ENCODE results near the gene HIF3A. TPM values are rescaled to one million over a fixed set of nuclear protein-coding genes. Genes with fewer than 3 reads are reported as not detected.

HIF3A gene
- total RNA-seq, 1 donor from 2014 or later, result 12.6 TPM

GRCh38 chr19:46288896-46289588 is 7.8 kb upstream of the HIF3A start:
- peaks cover 6% of the 10 kb centered on the region for H3K36me3 Mint-ChIP-seq (ENCODE audit: low read depth, unreplicated experiment)
- H2AFZ ChIP-seq (ENCODE audit: low read depth, low read length), result no peak overlapping the region
- no peaks in the 10 kb centered on the region for H3K27me3 Mint-ChIP-seq (ENCODE audit: low read depth, unreplicated experiment)
- peak overlapping the region; percentile 30 for H3K9ac ChIP-seq (ENCODE audit: low read length)
- H3K4me1 ChIP-seq (ENCODE audit: insufficient read depth, low read length), result peaks cover 10% of the 10 kb centered on the region
- peak overlapping the region; percentile 57 for H3K4me3 Mint-ChIP-seq (ENCODE audit: unreplicated experiment)
- H3K9me3 Mint-ChIP-seq (ENCODE audit: unreplicated experiment), result peaks cover 9% of the 10 kb centered on the region
- H3K79me2 ChIP-seq (ENCODE audit: insufficient read depth, low read length), result no peaks in the 10 kb centered on the region
- DNase-seq (ENCODE audit: low read depth) (peak; percentile 86), FAIRE-seq (peak; percentile 96)
- H3K4me3 ChIP-seq (ENCODE audit: insufficient read depth, low read depth, low read length), result no peak overlapping the region
- TF ChIP-seq EZH2 (IDR thresholded peaks at IDR 0.05; ENCODE audit: insufficient read depth, low read length), result no peak
- TF ChIP-seq, protein P1, sequence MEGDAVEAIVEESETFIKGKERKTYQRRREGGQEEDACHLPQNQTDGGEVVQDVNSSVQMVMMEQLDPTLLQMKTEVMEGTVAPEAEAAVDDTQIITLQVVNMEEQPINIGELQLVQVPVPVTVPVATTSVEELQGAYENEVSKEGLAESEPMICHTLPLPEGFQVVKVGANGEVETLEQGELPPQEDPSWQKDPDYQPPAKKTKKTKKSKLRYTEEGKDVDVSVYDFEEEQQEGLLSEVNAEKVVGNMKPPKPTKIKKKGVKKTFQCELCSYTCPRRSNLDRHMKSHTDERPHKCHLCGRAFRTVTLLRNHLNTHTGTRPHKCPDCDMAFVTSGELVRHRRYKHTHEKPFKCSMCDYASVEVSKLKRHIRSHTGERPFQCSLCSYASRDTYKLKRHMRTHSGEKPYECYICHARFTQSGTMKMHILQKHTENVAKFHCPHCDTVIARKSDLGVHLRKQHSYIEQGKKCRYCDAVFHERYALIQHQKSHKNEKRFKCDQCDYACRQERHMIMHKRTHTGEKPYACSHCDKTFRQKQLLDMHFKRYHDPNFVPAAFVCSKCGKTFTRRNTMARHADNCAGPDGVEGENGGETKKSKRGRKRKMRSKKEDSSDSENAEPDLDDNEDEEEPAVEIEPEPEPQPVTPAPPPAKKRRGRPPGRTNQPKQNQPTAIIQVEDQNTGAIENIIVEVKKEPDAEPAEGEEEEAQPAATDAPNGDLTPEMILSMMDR (IDR thresholded peaks at IDR 0.05; ENCODE audit: insufficient read depth, low read depth, low read length), result no peak
- H4K20me1 ChIP-seq (ENCODE audit: insufficient read depth, low read length), result no peaks in the 10 kb centered on the region
- peak overlapping the region; percentile 71 for H3K4me2 ChIP-seq (ENCODE audit: low read length)
- peak overlapping the region; percentile 89 for H3K27ac Mint-ChIP-seq (ENCODE audit: unreplicated experiment)
- H3K27me3 ChIP-seq (ENCODE audit: insufficient read depth, low read length), result peaks cover 3% of the 10 kb centered on the region
- no peaks in the 10 kb centered on the region for H3K36me3 ChIP-seq (ENCODE audit: insufficient read depth, low read length)
- H3K4me1 Mint-ChIP-seq (ENCODE audit: low read depth, unreplicated experiment), result peaks cover 11% of the 10 kb centered on the region
- peaks cover 7% of the 10 kb centered on the region for H3K9me3 ChIP-seq (ENCODE audit: insufficient read depth, low read depth, low read length)
- peak overlapping the region; percentile 67 for H3K27ac ChIP-seq (ENCODE audit: low read depth, low read length)

DNA sequence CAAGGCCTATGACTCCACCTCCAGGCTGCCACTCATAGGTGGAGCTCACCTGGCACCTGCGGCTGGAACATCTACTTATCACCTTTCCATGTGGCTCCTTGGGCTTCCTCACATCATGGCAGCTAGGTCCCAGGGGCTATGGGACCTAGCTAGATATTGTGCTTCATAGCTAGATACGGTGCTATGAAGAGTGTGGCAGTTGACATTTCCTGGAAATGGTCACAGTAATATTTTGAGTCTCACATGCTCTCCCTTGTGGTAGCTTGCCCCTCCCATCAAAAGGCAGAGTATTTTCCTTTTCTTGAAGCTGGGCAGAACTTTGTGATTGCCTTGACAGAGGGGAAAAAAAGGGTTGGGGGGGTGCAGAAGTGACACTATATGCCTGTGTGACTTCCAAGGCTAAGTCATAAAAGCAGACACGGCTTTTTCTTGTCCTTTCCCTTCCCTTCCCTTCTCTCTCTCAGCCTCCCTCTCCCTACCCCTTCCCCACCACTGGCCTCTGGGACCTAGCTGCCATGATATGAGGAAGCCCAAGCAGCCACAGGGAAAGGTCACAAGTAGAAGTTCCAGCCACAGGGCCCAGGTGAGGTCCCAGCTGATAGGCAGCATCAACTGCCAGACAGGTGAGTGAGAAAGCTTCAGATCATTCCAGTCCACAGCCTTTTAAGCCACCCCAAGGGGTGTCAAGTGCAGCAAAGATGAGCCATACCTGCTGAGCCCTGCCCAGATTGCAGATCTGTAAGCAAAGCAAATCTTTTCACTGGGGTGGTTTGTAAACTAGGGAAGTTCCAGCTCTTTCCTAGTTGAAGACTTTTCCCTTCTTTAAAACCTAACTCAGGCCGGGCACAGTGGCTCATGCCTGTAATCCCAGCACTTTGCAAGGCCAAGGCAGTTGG is 6.9 kb upstream of the HIF3A start:
- Histone ChIP-seq H3K79me2 (ENCODE audit: insufficient read depth, low read length) (no peaks in the 10 kb centered on the region), H3K9me3 (ENCODE audit: insufficient read depth, low read depth, low read length) (peaks cover 7% of the 10 kb centered on the region), H3K4me2 (ENCODE audit: low read length) (peak overlapping the region; percentile 59), H3K27ac (ENCODE audit: low read depth, low read length) (no peak overlapping the region), H3K9ac (ENCODE audit: low read length) (no peak overlapping the region), H3K4me1 (ENCODE audit: insufficient read depth, low read length) (peaks cover 10% of the 10 kb centered on the region), H3K27me3 (ENCODE audit: insufficient read depth, low read length) (peaks cover 9% of the 10 kb centered on the region), H3K4me3 (ENCODE audit: insufficient read depth, low read depth, low read length) (no peak overlapping the region), H2AFZ (ENCODE audit: low read depth, low read length) (no peak overlapping the region), H3K36me3 (ENCODE audit: insufficient read depth, low read length) (no peaks in the 10 kb centered on the region), H4K20me1 (ENCODE audit: insufficient read depth, low read length) (no peaks in the 10 kb centered on the region)
- H3K4me3 Mint-ChIP-seq (ENCODE audit: unreplicated experiment), result peak overlapping the region; percentile 27
- peaks cover 11% of the 10 kb centered on the region for H3K4me1 Mint-ChIP-seq (ENCODE audit: low read depth, unreplicated experiment)
- no peak overlapping the region for H3K27ac Mint-ChIP-seq (ENCODE audit: unreplicated experiment)
- peaks cover 8% of the 10 kb centered on the region for H3K36me3 Mint-ChIP-seq (ENCODE audit: low read depth, unreplicated experiment)
- FAIRE-seq, result no peak
- peaks cover 2% of the 10 kb centered on the region for H3K27me3 Mint-ChIP-seq (ENCODE audit: low read depth, unreplicated experiment)
- peaks cover 9% of the 10 kb centered on the region for H3K9me3 Mint-ChIP-seq (ENCODE audit: unreplicated experiment)
- no peak for TF ChIP-seq EZH2 (IDR thresholded peaks at IDR 0.05; ENCODE audit: insufficient read depth, low read length)
- TF ChIP-seq, protein P1 (IDR thresholded peaks at IDR 0.05; ENCODE audit: insufficient read depth, low read depth, low read length), result no peak
- no peak for DNase-seq (ENCODE audit: low read depth)

All from astrocyte (in vitro differentiated cells and primary cell).